Erythroblast (primary cell): ENCODE results near the gene MGAT5.

ENCODE experiments used
- GATA1 ChIP-seq: IDR thresholded peaks from 2 replicates; pipeline ENCODE4 v1.6.1; 2011; ENCODE audit warnings: low read depth, mild to moderate bottlenecking, control low read depth, low read length, moderate library complexity
- POLR2A ChIP-seq: IDR thresholded peaks from 2 replicates; pipeline ENCODE4 v1.6.1; 2011; ENCODE audit warnings: mild to moderate bottlenecking, low read length

DNA sequence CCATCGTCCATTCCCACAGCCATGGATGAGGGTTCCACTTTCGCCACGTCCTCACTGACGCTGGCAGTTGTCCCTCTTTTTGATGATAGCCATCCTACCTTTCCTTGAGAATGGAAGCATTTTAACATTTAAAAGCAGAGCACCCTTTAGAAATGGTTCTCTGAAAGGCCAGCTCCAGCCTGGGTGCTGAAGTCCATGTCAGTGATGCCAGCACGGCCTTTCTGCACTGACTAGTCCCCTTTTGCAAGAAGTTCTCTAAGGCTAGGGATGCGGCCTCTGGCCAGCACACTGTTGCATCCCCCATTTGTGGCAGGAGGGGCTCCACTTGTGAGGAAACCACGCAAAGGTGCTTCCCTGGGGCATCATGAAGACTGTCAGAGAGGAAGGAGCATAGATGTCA lies 203.5 kb downstream of the MGAT5 start:
- TF ChIP-seq POLR2A: no peak
- no peak for TF ChIP-seq GATA1
